Measurements from ENCODE around the gene TOM1L1.

DNA sequence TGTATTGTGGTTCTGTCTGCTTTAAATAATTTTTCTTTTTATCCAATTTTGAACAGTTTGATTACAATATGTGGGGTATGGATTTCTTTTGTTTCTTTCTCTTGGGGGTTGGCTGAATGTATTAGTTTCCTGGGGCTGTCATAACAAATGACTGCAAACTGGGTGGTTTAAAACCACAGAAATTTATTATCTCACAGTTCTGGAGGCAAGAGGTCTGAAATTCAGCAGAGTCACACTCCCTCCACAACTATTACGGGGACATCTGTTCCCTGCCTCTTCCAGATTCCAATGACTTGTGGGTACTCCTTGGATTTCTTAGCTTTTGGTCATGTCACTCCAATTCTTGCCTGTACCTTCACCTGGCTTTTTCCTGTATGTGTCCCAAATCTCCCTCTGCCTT lies 44.1 kb downstream of the TOM1L1 start:
- TF ChIP-seq EZH2 (IDR thresholded peaks at IDR 0.05; ENCODE audit: borderline replicate concordance, low read length) (no peak), CTCF (IDR thresholded peaks at IDR 0.05; ENCODE audit: low read length) (no peak)
